Hepatic stellate cell (primary cell): ENCODE data around the gene HARS1.
A peak's percentile ranks its signal among the peaks of the same experiment; 100 is the strongest.
"Not testable (repeated sequence)": the region's sequence is repeated elsewhere in the genome, so short reads cannot be mapped to it uniquely, and the experiment has no call there.

ENCODE experiments used
- DNase-seq: peaks from one replicate; pipeline ENCODE4 v3.0.0; 2011; ENCODE audit warnings: low spot score

HARS1 gene

DNA sequence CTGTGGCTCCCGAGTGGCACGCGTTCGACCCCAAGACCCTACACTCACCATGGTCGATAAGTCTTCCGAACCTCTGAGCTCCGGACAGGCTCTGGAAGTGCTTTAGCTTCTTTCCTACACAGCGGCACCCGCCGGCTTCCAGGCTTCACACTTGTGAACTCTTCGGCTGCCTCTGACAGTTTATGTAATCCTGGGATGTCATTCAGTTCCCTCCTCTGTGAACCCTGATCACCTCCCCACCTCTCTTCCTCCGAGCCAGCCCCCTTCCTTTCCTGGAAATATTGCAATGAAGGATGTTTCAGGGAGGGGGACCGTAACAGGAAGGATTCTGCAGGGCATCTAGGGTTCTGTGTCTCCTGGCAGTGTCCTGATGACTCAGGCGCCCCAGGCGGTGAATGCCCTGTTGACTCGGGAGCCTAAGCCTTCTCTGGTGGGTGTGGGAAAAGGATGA, 58.1 kb downstream of the HARS1 start, which contains the start of gene CD14:
Gene CD14, minus strand, starts transcription at position 155 of the 451 bp plus-strand sequence. Its CDS starts 104 bp downstream, at position 51.
- DNase-seq, result peak; percentile 45

DNA sequence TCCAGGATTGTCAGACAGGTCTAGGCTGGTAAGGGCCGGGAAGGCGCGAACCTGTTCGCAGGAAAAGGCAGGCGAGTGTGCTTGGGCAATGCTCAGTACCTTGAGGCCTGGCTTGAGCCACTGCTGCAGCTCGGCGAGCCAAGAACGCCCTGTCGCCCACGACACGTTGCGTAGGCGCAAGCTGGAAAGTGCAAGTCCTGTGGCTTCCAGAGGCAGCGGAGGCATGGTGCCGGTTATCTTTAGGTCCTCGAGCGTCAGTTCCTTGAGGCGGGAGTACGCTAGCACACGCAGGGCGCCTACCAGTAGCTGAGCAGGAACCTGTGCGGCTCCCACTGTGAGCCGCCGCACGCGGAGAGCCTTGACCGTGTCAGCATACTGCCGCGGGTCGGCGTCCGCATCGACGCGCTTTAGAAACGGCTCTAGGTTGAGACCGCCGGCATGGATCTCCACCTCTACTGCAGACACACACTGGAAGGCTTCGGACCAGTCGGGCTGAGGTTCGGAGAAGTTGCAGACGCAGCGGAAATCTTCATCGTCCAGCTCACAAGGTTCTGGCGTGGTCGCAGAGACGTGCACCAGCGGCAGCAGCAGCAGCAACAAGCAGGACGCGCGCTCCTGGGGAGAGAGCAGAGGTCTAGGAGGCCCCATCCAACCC, 58.7 kb downstream of the HARS1 start:
- peak; percentile 35 for DNase-seq

GRCh38 chr5:140631831-140632365, 59.3 kb downstream of the HARS1 start:
- DNase-seq, result no peak

DNA sequence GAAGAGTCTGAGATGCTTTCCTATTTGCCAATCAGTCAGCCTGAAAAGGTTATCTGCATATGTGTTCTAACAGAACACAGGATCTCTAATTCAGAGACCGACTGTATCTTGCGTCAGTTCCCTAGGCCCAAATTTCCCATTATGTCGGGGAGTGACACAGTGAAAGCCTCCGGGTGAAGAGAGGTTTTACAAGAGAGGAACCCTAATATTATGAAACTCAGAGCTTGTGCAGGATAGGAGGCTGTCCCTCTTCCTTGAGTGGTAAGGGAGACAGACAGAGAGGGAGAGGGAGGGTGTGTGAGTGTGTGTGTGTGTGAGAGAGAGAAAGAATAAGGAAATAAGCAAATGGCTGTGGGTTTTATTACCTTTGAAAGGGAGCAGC, 60.1 kb downstream of the HARS1 start:
- no peak for DNase-seq

GRCh38 chr5:140630292-140631035, 60.7 kb downstream of the HARS1 start:
- DNase-seq, result no peak

DNA sequence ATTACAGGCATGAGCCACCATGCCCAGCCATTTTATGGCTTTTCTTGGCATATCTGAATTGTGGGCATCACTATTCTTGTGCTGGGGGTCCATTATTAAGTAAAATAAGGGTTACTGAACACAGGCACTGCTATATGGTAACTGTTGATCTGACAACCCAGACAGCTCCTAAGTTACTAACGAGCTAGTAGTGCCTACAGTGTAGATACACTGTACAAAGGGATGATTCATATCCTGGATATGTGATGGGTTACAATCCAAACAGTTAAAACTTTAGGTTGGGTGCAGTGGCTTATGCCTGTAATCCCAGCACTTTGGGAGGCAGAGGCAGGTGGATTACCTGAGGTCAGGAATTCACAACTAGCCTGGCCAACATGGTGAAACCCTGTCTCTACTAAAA, 62.5 kb downstream of the HARS1 start:
- no peak for DNase-seq

DNA sequence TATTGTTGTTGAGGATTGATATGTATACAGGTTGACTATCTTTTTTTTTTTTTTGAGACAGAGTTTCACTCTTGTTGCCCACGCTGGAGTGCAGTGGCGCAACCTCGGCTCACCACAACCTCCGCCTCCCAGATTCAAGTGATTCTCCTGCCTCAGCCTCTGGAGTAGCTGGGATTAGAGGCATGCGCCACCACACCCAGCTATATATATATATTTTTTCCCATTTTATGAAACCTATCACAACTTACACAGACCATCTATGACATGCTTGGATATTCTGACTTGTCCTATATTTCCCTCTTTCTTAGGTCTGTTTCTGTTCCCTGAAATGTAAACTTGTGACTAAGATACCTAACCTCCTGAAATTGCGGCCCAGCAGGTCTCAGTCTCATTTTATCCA, 63.2 kb downstream of the HARS1 start:
- DNase-seq, result no peak

GRCh38 chr5:140624886-140625285, 66.3 kb downstream of the HARS1 start:
- not testable (repeated sequence) for DNase-seq
